Stimulated activated CD4-positive, alpha-beta T cell treated with anti-CD3 and anti-CD28 coated beads, Interleukin-1b, Interleukin-23, amount 100 ng/mL, for 1 hour (primary cell): Measurements from ENCODE around the gene ANAPC2.

ENCODE experiments used
- DNase-seq, 2 donors: peaks; one replicate each; pipeline ENCODE4 v3.0.0-alpha.2; 2020; ENCODE audit warnings: low read depth in 2 of 2

ANAPC2 gene

GRCh38 chr9:137192859-137193258 lies 4.5 kb upstream of the ANAPC2 start:
- DNase-seq = no peak

- DNase-seq = no peak
Measured at GRCh38 chr9:137192448-137192780, 4.1 kb upstream of the ANAPC2 start.

- DNase-seq = no peak
Measured at GRCh38 chr9:137191691-137192447, 3.5 kb upstream of the ANAPC2 start.

- no peak for DNase-seq
Measured at GRCh38 chr9:137191245-137191644, 2.9 kb upstream of the ANAPC2 start.

GRCh38 chr9:137190315-137190856 lies 2.0 kb upstream of the ANAPC2 start:
- no peak for DNase-seq

- no peak for DNase-seq
Measured at GRCh38 chr9:137189297-137190295, 1.2 kb upstream of the ANAPC2 start.

- no peak for DNase-seq
Measured at GRCh38 chr9:137188086-137188489, 272 bp downstream of the ANAPC2 start.

GRCh38 chr9:137187386-137187785 lies 974 bp downstream of the ANAPC2 start:
- no peak for DNase-seq

GRCh38 chr9:137186385-137186784 lies 2.0 kb downstream of the ANAPC2 start:
- DNase-seq = no peak

GRCh38 chr9:137185921-137186320 lies 2.4 kb downstream of the ANAPC2 start:
- DNase-seq = no peak

- DNase-seq = no peak
Measured at GRCh38 chr9:137184881-137185660, 3.3 kb downstream of the ANAPC2 start.

- DNase-seq = no peak
Measured at GRCh38 chr9:137183980-137184595, 4.3 kb downstream of the ANAPC2 start.

GRCh38 chr9:137182836-137183235 lies 5.5 kb downstream of the ANAPC2 start:
- no peak for DNase-seq

- DNase-seq = no peak
Measured at GRCh38 chr9:137181680-137182079, 6.7 kb downstream of the ANAPC2 start.

- no peak for DNase-seq
Measured at GRCh38 chr9:137180491-137180890, 7.9 kb downstream of the ANAPC2 start.

GRCh38 chr9:137179761-137180160 lies 8.6 kb downstream of the ANAPC2 start:
- no peak for DNase-seq

- DNase-seq = no peak
Measured at GRCh38 chr9:137178939-137179630, 9.3 kb downstream of the ANAPC2 start.

- no peak for DNase-seq
Measured at GRCh38 chr9:137178201-137178938, 10.0 kb downstream of the ANAPC2 start.

- no peak for DNase-seq
Measured at GRCh38 chr9:137176302-137177182, 11.8 kb downstream of the ANAPC2 start.
